Mesenchymal stem cell (in vitro differentiated cells and primary cell): Measurements from ENCODE around the gene VPS16.
"Not testable (repeated sequence)": the region's sequence is repeated elsewhere in the genome, so short reads cannot be mapped to it uniquely, and the experiment has no call there.

Source experiments
- DNase-seq: peaks from one replicate; pipeline ENCODE4 v3.0.0-alpha.2; 2013
- H2AFZ ChIP-seq: one replicate; pipeline ENCODE4 v1.6.1; 2013; ENCODE audit warnings: low read depth, mild to moderate bottlenecking, control low read depth, inconsistent platforms, low read length, moderate library complexity
- H2AK5ac ChIP-seq: 2 replicates; pipeline ENCODE4 v1.6.1; 2013; ENCODE audit warnings: low read length, moderate library complexity, mild to moderate bottlenecking, inconsistent platforms; ENCODE audit not compliant: severe bottlenecking
- H2BK120ac ChIP-seq: one replicate; pipeline ENCODE4 v1.6.1; 2013; ENCODE audit warnings: low read depth, mild to moderate bottlenecking, inconsistent platforms, low read length, moderate library complexity
- H2BK12ac ChIP-seq, 2 experiments: one replicate each; pipeline ENCODE4 v1.6.1; 2013; ENCODE audit warnings: inconsistent platforms in 2 of 2, low read length in 2 of 2, mild to moderate bottlenecking in 2 of 2, moderate library complexity in 2 of 2, control low read depth in 1 of 2
- H2BK15ac ChIP-seq: one replicate; pipeline ENCODE4 v1.6.1; 2013; ENCODE audit warnings: mild to moderate bottlenecking, low read depth, inconsistent platforms; ENCODE audit not compliant: poor library complexity, severe bottlenecking
- H2BK5ac ChIP-seq: 2 replicates; pipeline ENCODE4 v1.6.1; 2013; ENCODE audit warnings: low read depth, mild to moderate bottlenecking, low read length, control low read depth, inconsistent platforms; ENCODE audit not compliant: poor library complexity, severe bottlenecking
- H3K14ac ChIP-seq, 2 experiments: one replicate each; pipeline ENCODE4 v1.6.1; 2013; ENCODE audit warnings: inconsistent platforms in 2 of 2, low read length in 2 of 2, control low read depth in 1 of 2, mild to moderate bottlenecking in 1 of 2, moderate library complexity in 1 of 2
- H3K18ac ChIP-seq, 2 experiments: one replicate each; pipeline ENCODE4 v1.6.1; 2013; ENCODE audit warnings: inconsistent platforms in 2 of 2, low read length in 2 of 2, control low read depth in 1 of 2, low read depth in 1 of 2, mild to moderate bottlenecking in 1 of 2
- H3K23ac ChIP-seq, 2 experiments: one replicate each; pipeline ENCODE4 v1.6.1; 2013; ENCODE audit warnings: inconsistent platforms in 2 of 2, low read length in 2 of 2, mild to moderate bottlenecking in 2 of 2, moderate library complexity in 2 of 2, control low read depth in 1 of 2
- H3K27ac ChIP-seq: 2 replicates; pipeline ENCODE4 v1.5.1; 2013; ENCODE audit warnings: mild to moderate bottlenecking, moderate library complexity, low read length, control low read depth, inconsistent platforms; ENCODE audit not compliant: poor library complexity, severe bottlenecking
- H3K27me3 ChIP-seq, 2 experiments: 2 replicates each; pipeline versions ENCODE4 v1.6.1 to v1.7.0; 2013; ENCODE audit warnings: low read length in 2 of 2, mild to moderate bottlenecking in 2 of 2, moderate library complexity in 2 of 2, control low read depth in 1 of 2, inconsistent platforms in 1 of 2; ENCODE audit not compliant: control insufficient read depth in 1 of 2, insufficient read depth in 1 of 2
- H3K36me3 ChIP-seq, 2 experiments: 2 replicates each; pipeline versions ENCODE4 v1.6.1 to v1.7.0; 2013; ENCODE audit warnings: low read length in 2 of 2, control low read depth in 1 of 2, inconsistent platforms in 1 of 2, low read depth in 1 of 2, mild to moderate bottlenecking in 1 of 2; ENCODE audit not compliant: insufficient read depth in 2 of 2, control insufficient read depth in 1 of 2
- H3K4ac ChIP-seq, 2 experiments: one replicate each; pipeline ENCODE4 v1.6.1; 2013; ENCODE audit warnings: inconsistent platforms in 2 of 2, low read length in 2 of 2, mild to moderate bottlenecking in 2 of 2, moderate library complexity in 2 of 2, control low read depth in 1 of 2, low read depth in 1 of 2
- H3K4me1 ChIP-seq: 2 replicates; pipeline ENCODE4 v1.6.1; 2013; ENCODE audit warnings: low read depth, low read length, control low read depth; ENCODE audit not compliant: control insufficient read depth, insufficient read depth
- H3K4me2 ChIP-seq: 2 replicates; pipeline ENCODE4 v1.6.1; 2013; ENCODE audit warnings: low read length, mild to moderate bottlenecking, inconsistent platforms; ENCODE audit not compliant: poor library complexity, severe bottlenecking
- H3K4me3 ChIP-seq, 2 experiments: 2 replicates each; pipeline versions ENCODE4 v1.5.1 to v1.7.0; 2013; ENCODE audit warnings: low read length in 2 of 2, mild to moderate bottlenecking in 2 of 2, control low read depth in 1 of 2, low read depth in 1 of 2; ENCODE audit not compliant: insufficient read depth in 1 of 2
- H3K79me1 ChIP-seq: replicated peaks from 2 replicates; pipeline ENCODE4 v1.6.1; 2013; ENCODE audit warnings: mild to moderate bottlenecking, control low read depth, low read length, inconsistent platforms; ENCODE audit not compliant: poor library complexity, severe bottlenecking
- H3K9ac ChIP-seq: 2 replicates; pipeline ENCODE4 v1.7.0; 2013; ENCODE audit warnings: mild to moderate bottlenecking, low read length, moderate library complexity
- H3K9me3 ChIP-seq: 2 replicates; pipeline ENCODE4 v1.7.0; 2013; ENCODE audit warnings: mild to moderate bottlenecking, low read length; ENCODE audit not compliant: control insufficient read depth
- H4K8ac ChIP-seq: one replicate; pipeline ENCODE4 v1.6.1; 2013; ENCODE audit warnings: inconsistent platforms, mild to moderate bottlenecking, low read length, moderate library complexity
- H4K91ac ChIP-seq: one replicate; pipeline ENCODE4 v1.6.1; 2013; ENCODE audit warnings: mild to moderate bottlenecking, low read length, inconsistent platforms
- WGBS: methylation state at CpG from one replicate; pipeline ENCODE4 v1.1.7; 2013; ENCODE audit warnings: mixed read lengths; 5-methylcytosine and 5-hydroxymethylcytosine counted together

The VPS16 gene

DNA sequence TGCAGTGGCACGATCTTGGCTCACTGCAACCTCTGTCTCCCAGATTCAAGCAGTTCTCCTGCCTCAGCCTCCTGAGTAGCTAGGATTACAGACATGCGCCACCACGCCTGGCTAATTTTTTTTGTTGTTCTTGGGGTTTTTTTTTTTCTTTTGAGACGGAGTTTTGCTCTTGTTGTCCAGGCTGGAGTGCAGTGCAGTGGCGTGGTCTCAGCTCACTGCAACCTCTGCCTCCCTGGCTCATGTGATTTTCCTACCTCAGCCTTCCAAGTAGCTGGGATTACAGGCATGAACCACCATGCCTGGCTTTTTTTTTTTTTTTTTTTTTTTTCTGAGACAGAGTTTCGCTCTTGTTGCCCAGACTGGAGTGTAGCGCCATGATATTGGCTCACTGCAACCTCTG lies 9.3 kb upstream of the VPS16 start:
- not testable (repeated sequence) for H2BK15ac ChIP-seq, H3K79me1 ChIP-seq, H4K91ac ChIP-seq, H2BK120ac ChIP-seq, H3K27me3 ChIP-seq, H2BK5ac ChIP-seq, H3K4ac ChIP-seq, H3K14ac ChIP-seq, H3K9ac ChIP-seq, H3K27ac ChIP-seq, H3K18ac ChIP-seq, H3K9me3 ChIP-seq, H3K4me3 ChIP-seq, H2AK5ac ChIP-seq, H4K8ac ChIP-seq, H3K23ac ChIP-seq, H3K4me1 ChIP-seq, H2BK12ac ChIP-seq, H2AFZ ChIP-seq, DNase-seq, H3K4me2 ChIP-seq
- 93% methylated on average over 7 of the region's 7 CpGs for WGBS
- H3K36me3 ChIP-seq, result peaks cover 16 to 20% of the 10 kb centered on the region in 2 experiments

DNA sequence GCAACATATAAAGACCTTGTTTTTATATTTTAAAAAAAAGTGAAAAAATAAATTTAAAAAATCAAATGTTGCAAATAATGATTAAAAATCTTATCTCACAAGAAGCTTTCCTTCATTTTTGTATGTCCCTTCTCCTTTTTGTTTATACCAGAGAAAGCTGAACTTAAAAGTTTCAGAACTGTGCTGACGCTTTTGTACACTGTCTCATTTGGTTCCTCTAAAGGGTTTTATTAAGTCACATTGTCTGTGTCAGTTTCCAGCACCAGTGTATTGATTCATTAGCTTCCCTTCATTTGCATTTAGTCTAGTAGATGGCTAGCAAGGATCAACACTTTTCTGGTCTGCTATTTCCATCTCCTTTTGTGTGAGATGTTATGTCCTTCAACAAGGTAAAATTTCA lies 6.8 kb upstream of the VPS16 start:
- no peak overlapping the region for H2BK15ac ChIP-seq
- no peak overlapping the region for H4K91ac ChIP-seq
- no peak overlapping the region for H3K23ac ChIP-seq
- peaks cover 0 to 7% of the 10 kb centered on the region in 2 experiments for H3K27me3 ChIP-seq
- no peak for DNase-seq
- no peak overlapping the region for H2BK120ac ChIP-seq
- H4K8ac ChIP-seq, result no peak overlapping the region
- H3K4me3 ChIP-seq, result no peak overlapping the region
- H2AK5ac ChIP-seq, result no peak overlapping the region
- no peaks in the 10 kb centered on the region for H3K9me3 ChIP-seq
- H3K14ac ChIP-seq, result no peak overlapping the region
- no peak overlapping the region for H3K18ac ChIP-seq
- no CpG with 5 or more reads among the region's 1 CpG for WGBS
- no peak overlapping the region for H3K27ac ChIP-seq
- no peak overlapping the region for H3K9ac ChIP-seq
- H2AFZ ChIP-seq, result no peak overlapping the region
- H3K4me1 ChIP-seq, result peaks cover 2% of the 10 kb centered on the region
- H3K36me3 ChIP-seq, result peaks cover 32 to 44% of the 10 kb centered on the region in 2 experiments
- no peak overlapping the region for H2BK5ac ChIP-seq
- H3K4ac ChIP-seq, result no peak overlapping the region
- H3K4me2 ChIP-seq, result no peak overlapping the region
- peaks cover 13% of the 10 kb centered on the region for H3K79me1 ChIP-seq
- H2BK12ac ChIP-seq, result no peak overlapping the region

DNA sequence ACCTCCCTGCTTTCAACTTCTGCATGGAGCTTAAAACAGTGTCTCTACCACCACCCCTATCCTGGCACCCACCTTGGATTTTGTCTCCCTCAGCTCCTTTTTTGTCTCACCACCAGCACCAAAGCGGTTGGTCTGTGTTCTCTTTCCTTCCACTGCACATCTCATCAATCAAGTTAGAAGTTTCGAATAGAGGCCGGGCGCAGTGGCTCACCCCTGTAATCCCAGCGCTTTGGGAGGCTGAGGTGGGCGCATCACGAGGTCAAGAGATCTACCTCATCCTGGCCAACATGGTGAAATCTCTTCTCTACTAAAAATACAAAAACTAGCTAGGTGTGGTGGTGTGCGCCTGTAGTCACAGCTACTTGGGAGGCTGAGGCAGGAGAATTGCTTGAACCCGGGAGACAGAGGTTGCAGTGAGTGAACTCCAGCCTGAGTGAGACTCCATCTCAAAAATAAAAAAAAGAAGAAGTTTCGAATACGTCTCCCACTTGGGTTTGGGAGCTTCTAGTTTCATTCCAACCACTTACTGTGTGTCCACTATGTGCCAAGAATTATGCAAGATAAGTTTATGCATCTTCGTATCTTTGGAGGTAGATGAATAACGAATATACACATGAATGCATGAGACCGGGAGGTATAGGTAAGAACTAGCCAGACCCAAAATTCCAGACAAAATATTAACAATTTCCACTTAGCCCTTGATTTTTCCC lies 6.0 kb upstream of the VPS16 start:
- Histone ChIP-seq H3K79me1 (peaks cover 19% of the 10 kb centered on the region), H3K23ac (no peak overlapping the region), H2BK15ac (no peak overlapping the region), H4K91ac (no peak overlapping the region), H3K27me3 (peaks cover 0 to 3% of the 10 kb centered on the region in 2 experiments), H3K4me1 (peaks cover 2% of the 10 kb centered on the region), H2AK5ac (no peak overlapping the region), H4K8ac (no peak overlapping the region), H2BK120ac (no peak overlapping the region), H3K4ac (no peak overlapping the region), H3K9ac (no peak overlapping the region), H3K18ac (no peak overlapping the region), H2BK12ac (no peak overlapping the region), H3K4me3 (no peak overlapping the region), H2AFZ (no peak overlapping the region), H3K4me2 (no peak overlapping the region), H3K9me3 (no peaks in the 10 kb centered on the region), H3K27ac (no peak overlapping the region), H3K36me3 (peaks cover 36 to 48% of the 10 kb centered on the region in 2 experiments), H3K14ac (no peak overlapping the region), H2BK5ac (no peak overlapping the region)
- WGBS, result 94% methylated on average over 8 of the region's 14 CpGs
- DNase-seq, result no peak

DNA sequence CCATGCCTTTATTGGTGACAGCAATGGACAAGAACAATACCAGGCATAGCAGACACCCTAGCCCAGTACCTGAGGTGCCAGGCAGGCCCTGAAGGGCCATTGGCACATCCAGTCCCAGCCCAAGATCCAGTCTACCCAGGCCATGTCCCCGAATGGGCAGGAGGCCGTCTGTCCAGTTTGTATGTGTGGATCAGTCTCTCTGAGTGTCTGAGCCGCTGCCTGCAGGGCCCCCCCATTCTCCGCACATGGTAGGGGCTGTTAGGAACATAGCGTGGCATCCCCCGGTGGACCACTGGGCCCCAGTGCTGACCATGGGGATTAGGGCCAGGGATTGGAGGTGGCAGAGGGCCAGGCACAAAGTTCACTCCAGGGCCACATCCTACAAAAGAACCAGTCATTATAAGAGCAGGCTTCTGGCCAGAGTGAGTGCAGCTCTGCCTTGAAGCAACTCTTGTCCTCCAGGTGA lies 5.2 kb upstream of the VPS16 start:
- Histone ChIP-seq H3K36me3 (peaks cover 36 to 48% of the 10 kb centered on the region in 2 experiments), H2BK15ac (no peak overlapping the region), H2BK5ac (no peak overlapping the region), H4K91ac (no peak overlapping the region), H3K9me3 (no peaks in the 10 kb centered on the region), H3K4me3 (no peak overlapping the region), H3K27me3 (no peaks in the 10 kb centered on the region), H3K4ac (no peak overlapping the region), H3K4me2 (no peak overlapping the region), H3K4me1 (peaks cover 9% of the 10 kb centered on the region), H3K23ac (no peak overlapping the region), H3K18ac (no peak overlapping the region), H2AFZ (no peak overlapping the region), H2BK120ac (no peak overlapping the region), H2AK5ac (no peak overlapping the region), H3K14ac (no peak overlapping the region), H3K9ac (no peak overlapping the region), H3K79me1 (peaks cover 27% of the 10 kb centered on the region), H4K8ac (peak overlapping the region; percentile 36), H2BK12ac (no peak overlapping the region), H3K27ac (no peak overlapping the region)
- 99% methylated on average over 6 of the region's 6 CpGs for WGBS
- no peak for DNase-seq
